Loucy (cell line): ENCODE data around the gene TRAP1.

Source experiments
- H2AFZ ChIP-seq: fragments of 200-600 bp; sonication (generic); 2 replicates; pipeline ENCODE4 v1.6.0; 2016; ENCODE audit warnings: antibody characterized with exemption, mild to moderate bottlenecking, low read length, moderate library complexity
- H3F3A ChIP-seq: fragments of 200-600 bp; 2 replicates; pipeline ENCODE4 v1.6.0; 2016; ENCODE audit warnings: antibody characterized with exemption, low read depth, mild to moderate bottlenecking
- H3K27me3 ChIP-seq: fragments of 200-600 bp; sonication (generic); 2 replicates; pipeline ENCODE4 v1.6.1; 2014; ENCODE audit warnings: low read length, mild to moderate bottlenecking; ENCODE audit not compliant: insufficient read depth, poor library complexity, severe bottlenecking
- H3K36me3 ChIP-seq: fragments of 200-600 bp; sonication (generic); 2 replicates; pipeline ENCODE4 v1.6.1; 2016; ENCODE audit warnings: low read length; ENCODE audit not compliant: insufficient read depth
- H3K4me1 ChIP-seq: fragments of 200-600 bp; sonication (generic); 2 replicates; pipeline ENCODE4 v1.5.1; 2014; ENCODE audit warnings: low read length, mild to moderate bottlenecking; ENCODE audit not compliant: insufficient read depth, poor library complexity, severe bottlenecking
- H3K4me2 ChIP-seq: fragments of 200-600 bp; sonication (generic); 2 replicates; pipeline ENCODE4 v1.6.0; 2014; ENCODE audit warnings: antibody characterized with exemption, low read length, low read depth, mild to moderate bottlenecking; ENCODE audit not compliant: poor library complexity, severe bottlenecking
- H3K4me3 ChIP-seq: fragments of 200-600 bp; sonication (generic); 2 replicates; pipeline ENCODE4 v1.5.1; 2014; ENCODE audit warnings: low read length, mild to moderate bottlenecking, mixed read lengths; ENCODE audit not compliant: poor library complexity, severe bottlenecking
- H3K79me2 ChIP-seq: fragments of 200-600 bp; sonication (generic); 2 replicates; pipeline ENCODE4 v1.6.1; 2014; ENCODE audit warnings: low read length; ENCODE audit not compliant: insufficient read depth
- H3K9ac ChIP-seq: fragments of 200-600 bp; sonication (generic); 2 replicates; pipeline ENCODE4 v1.6.0; 2014; ENCODE audit warnings: mild to moderate bottlenecking, low read depth, low read length, moderate library complexity; ENCODE audit not compliant: poor library complexity, severe bottlenecking
- H3K9me2 ChIP-seq: fragments of 200-600 bp; sonication (generic); replicated peaks from 2 replicates; pipeline ENCODE4 v1.6.1; 2016; ENCODE audit warnings: low read depth, low read length, mixed read lengths
- H3K9me3 ChIP-seq: fragments of 200-600 bp; sonication (generic); 2 replicates; pipeline ENCODE4 v1.6.1; 2014; ENCODE audit warnings: mild to moderate bottlenecking, antibody characterized with exemption, low read length, low read depth; ENCODE audit not compliant: insufficient read depth
- H4K20me1 ChIP-seq: fragments of 200-600 bp; sonication (generic); 2 replicates; pipeline ENCODE4 v1.6.0; 2014; ENCODE audit warnings: antibody characterized with exemption, low read length, mild to moderate bottlenecking; ENCODE audit not compliant: insufficient read depth, poor library complexity, severe bottlenecking
- CTCF ChIP-seq: fragments of 200-600 bp; sonication (generic); conservative IDR thresholded peaks from 2 replicates; pipeline ENCODE4 v1.5.1; 2014; ENCODE audit warnings: mild to moderate bottlenecking, antibody characterized with exemption, low read length
- EZH2phosphoT487 ChIP-seq: fragments of 200-600 bp; IDR thresholded peaks from 2 replicates; pipeline ENCODE4 v1.6.1; 2018; ENCODE audit warnings: antibody characterized with exemption, mild to moderate bottlenecking, moderate library complexity, borderline replicate concordance

The TRAP1 gene

GRCh38 chr16:3689731-3690130, 27.6 kb downstream of the TRAP1 start:
- TF ChIP-seq EZH2phosphoT487 (no peak), CTCF (no peak)
- no peaks in the 10 kb centered on the region for H3K27me3 ChIP-seq

GRCh38 chr16:3687792-3688191, 29.5 kb downstream of the TRAP1 start:
- no peak for TF ChIP-seq EZH2phosphoT487
- no peak for TF ChIP-seq CTCF
- Histone ChIP-seq H3K4me1 (no peaks in the 10 kb centered on the region), H3K4me3 (no peak overlapping the region)

More at GRCh38 chr16:3689731-3690130, 27.6 kb downstream of the TRAP1 start:
- Histone ChIP-seq H3K9me3 (no peaks in the 10 kb centered on the region), H3K9me2 (no peaks in the 10 kb centered on the region), H3K36me3 (no peaks in the 10 kb centered on the region), H4K20me1 (no peaks in the 10 kb centered on the region), H2AFZ (no peak overlapping the region), H3K9ac (no peak overlapping the region), H3K4me2 (no peak overlapping the region), H3K79me2 (no peaks in the 10 kb centered on the region), H3K4me3 (no peak overlapping the region), H3F3A (no peaks in the 10 kb centered on the region), H3K4me1 (no peaks in the 10 kb centered on the region)

GRCh38 chr16:3687021-3687420, 30.3 kb downstream of the TRAP1 start:
- Histone ChIP-seq H4K20me1 (no peaks in the 10 kb centered on the region), H2AFZ (no peak overlapping the region), H3K9me3 (no peaks in the 10 kb centered on the region), H3F3A (no peaks in the 10 kb centered on the region), H3K9ac (no peak overlapping the region), H3K4me1 (no peaks in the 10 kb centered on the region), H3K36me3 (no peaks in the 10 kb centered on the region), H3K9me2 (no peaks in the 10 kb centered on the region), H3K4me3 (no peak overlapping the region), H3K79me2 (no peaks in the 10 kb centered on the region), H3K27me3 (no peaks in the 10 kb centered on the region), H3K4me2 (no peak overlapping the region)
- TF ChIP-seq EZH2phosphoT487 = no peak
- no peak for TF ChIP-seq CTCF

More at GRCh38 chr16:3687792-3688191, 29.5 kb downstream of the TRAP1 start:
- Histone ChIP-seq H2AFZ (no peak overlapping the region), H3K9me2 (no peaks in the 10 kb centered on the region), H3K27me3 (no peaks in the 10 kb centered on the region), H3K9ac (no peak overlapping the region), H3K9me3 (no peaks in the 10 kb centered on the region), H3K4me2 (no peak overlapping the region), H3K36me3 (no peaks in the 10 kb centered on the region), H4K20me1 (no peaks in the 10 kb centered on the region), H3F3A (no peaks in the 10 kb centered on the region), H3K79me2 (no peaks in the 10 kb centered on the region)
